GM12878 (cell line): ENCODE measurements around the gene ZFAND2A. TPM values are rescaled to one million over a fixed set of nuclear protein-coding genes. Genes with fewer than 3 reads are reported as not detected.

Experiments
- ATAC-seq: fragments of 200-7000 bp; cut with Tn5 transposase; 3 replicates; pipeline ENCODE4 v1.9.1; 2020; ENCODE audit warnings: mild to moderate bottlenecking, moderate library complexity
- BruUV-seq: library from RNA; stranded (reverse); fragments of 400-500 nt; replicated peaks from 2 replicates; lab custom pipeline; 2021; lab: Mats Ljungman, UMichigan
- CTCF ChIA-PET: fragments of 300-600 bp; sonication (Branson Sonifier 250); formaldehyde crosslinking; extraction: SDS; loops from one replicate; lab custom pipeline; 2021; ENCODE audit warnings: inconsistent platforms; lab: Yijun Ruan, JAX
- POLR2A ChIA-PET: fragments of 350-600 bp; formaldehyde crosslinking; extraction: SDS; loops from one replicate; lab custom pipeline; 2021; ENCODE audit warnings: inconsistent platforms; lab: Charles Lee
- RAD21 ChIA-PET: fragments of 300-600 bp; sonication (Branson Sonifier 250); formaldehyde crosslinking; loops from one replicate; lab custom pipeline; 2023; ENCODE audit warnings: antibody characterized with exemption; ENCODE audit not compliant: unreplicated experiment; lab: Charles Lee
- SMC1A ChIA-PET: fragments of 300-600 bp; sonication (Branson Sonifier 250); formaldehyde crosslinking; loops from one replicate; lab custom pipeline; 2023; ENCODE audit not compliant: unreplicated experiment, uncharacterized antibody; lab: Charles Lee
- DNase-seq: peaks from one replicate; pipeline ENCODE4 v3.0.0-alpha.2; 2011; ENCODE audit warnings: low read depth, low spot score
- FAIRE-seq: peaks from 3 replicates; lab custom pipeline; 2011; peaks lifted over from hg19 to GRCh38; lab: Jason Lieb, UNC
- H2AFZ ChIP-seq: 2 replicates; pipeline ENCODE4 v1.6.0; 2011; ENCODE audit warnings: low read depth, low read length, control low read depth; ENCODE audit not compliant: control insufficient read depth
- H3K27ac ChIP-seq: 2 replicates; pipeline ENCODE4 v1.5.1; 2011; ENCODE audit warnings: control low read depth; ENCODE audit not compliant: control insufficient read depth, insufficient read depth
- H3K27me3 ChIP-seq, 2 experiments: replicated peaks in 1 of 2; 2 replicates each; pipeline versions ENCODE4 v1.6.0 to v1.6.1; 2011; ENCODE audit warnings: low read length in 1 of 2; ENCODE audit not compliant: control insufficient read depth in 2 of 2, insufficient read depth in 2 of 2
- H3K36me3 ChIP-seq, 2 experiments: 2 replicates each; pipeline ENCODE4 v1.5.1; 2011; ENCODE audit warnings: low read length in 1 of 2; ENCODE audit not compliant: control insufficient read depth in 2 of 2, insufficient read depth in 2 of 2
- H3K4me1 ChIP-seq: 2 replicates; pipeline ENCODE4 v1.6.1; 2011; ENCODE audit warnings: mild to moderate bottlenecking, low read length, moderate library complexity, mixed read lengths; ENCODE audit not compliant: control insufficient read depth, insufficient read depth
- H3K4me2 ChIP-seq: 2 replicates; pipeline ENCODE4 v1.6.0; 2011; ENCODE audit warnings: control low read depth; ENCODE audit not compliant: control insufficient read depth, insufficient read depth
- H3K4me3 ChIP-seq: fragments of 200-600 bp; sonication (generic); 2 replicates; pipeline ENCODE4 v1.5.1; 2016
- H3K79me2 ChIP-seq: 2 replicates; pipeline ENCODE4 v1.6.0; 2011; ENCODE audit warnings: low read length; ENCODE audit not compliant: control insufficient read depth, insufficient read depth
- H3K9ac ChIP-seq: 2 replicates; pipeline ENCODE4 v1.8.0; 2011; ENCODE audit warnings: low read length, control low read depth, mixed read lengths; ENCODE audit not compliant: control insufficient read depth, insufficient read depth
- H3K9me3 ChIP-seq: replicated peaks from 3 replicates; pipeline ENCODE4 v1.5.1; 2011; ENCODE audit warnings: mild to moderate bottlenecking, low read length; ENCODE audit not compliant: control insufficient read depth, insufficient read depth
- H4K20me1 ChIP-seq: 2 replicates; pipeline ENCODE4 v1.6.0; 2011; ENCODE audit not compliant: control insufficient read depth, insufficient read depth
- CREM ChIP-seq: IDR thresholded peaks from 2 replicates; pipeline ENCODE4 v1.6.1; 2014; ENCODE audit warnings: antibody characterized with exemption, low read depth
- EZH2 ChIP-seq: IDR thresholded peaks from 2 replicates; pipeline ENCODE4 v1.6.1; 2012; ENCODE audit warnings: low read depth, mild to moderate bottlenecking, control low read depth, inconsistent platforms, low read length, borderline replicate concordance; ENCODE audit not compliant: control insufficient read depth
- JUNB ChIP-seq: IDR thresholded peaks from 2 replicates; pipeline ENCODE4 v1.6.1; 2016; ENCODE audit warnings: antibody characterized with exemption, mild to moderate bottlenecking
- KAT2A ChIP-seq: conservative IDR thresholded peaks from 2 replicates; pipeline ENCODE4 v1.6.1; 2011; ENCODE audit warnings: low read depth, low read length; ENCODE audit not compliant: control insufficient read depth
- MTA3 ChIP-seq: IDR thresholded peaks from 2 replicates; pipeline ENCODE4 v1.6.1; 2012; ENCODE audit warnings: low read length, inconsistent platforms, borderline replicate concordance
- WGBS: methylation state at CpG from one replicate; pipeline ENCODE4 v1.1.6; 2016; ENCODE audit warnings: low lambda C conversion rate; ENCODE audit not compliant: insufficient replicate concordance, insufficient coverage; ENCODE audit errors: missing lambda C conversion rate; 5-methylcytosine and 5-hydroxymethylcytosine counted together
- in situ Hi-C: fragments of 300-500 bp; cut with MboI; formaldehyde crosslinking; loops from 9 replicates; pipeline ENCODE4 v1.14.3; 2018; ENCODE audit warnings: mixed read lengths
- intact Hi-C: fragments of 100-400 bp; cut with micrococcal nuclease; formaldehyde crosslinking; loops from one replicate; pipeline ENCODE4 v1.14.2; 2022; ENCODE audit not compliant: unreplicated experiment
- polyA plus RNA-seq, 11 experiments: library from polyadenylated mRNA; depleted of rRNA in 4 of 11; unstranded in 6 of 11; stranded (reverse) in 5 of 11; fragments of >200 nt; fragmentation: Nextera tagmentation in 4 of 11; fragmentation: Illumina TruSeq in 1 of 11; extraction: Ambion mirVana in 4 of 11; extraction: Trizol in 1 of 11; gene quantifications; 1 replicate in 1 of 11; 2 replicates in 10 of 11; pipeline versions ENCODE4 v1.2.1 to v1.2.3, GENCODE V29; 2011 to 2016; ENCODE audit warnings: inconsistent platforms in 2 of 11, missing spikeins in 2 of 11, low read depth in 1 of 11
- total RNA-seq, 4 experiments: library from RNA; depleted of rRNA in 3 of 4; stranded (reverse); fragments of >200 nt in 3 of 4; fragmentation: Illumina TruSeq in 1 of 4; extraction: Trizol in 1 of 4; gene quantifications; 2 replicates each; pipeline versions ENCODE4 v1.2.1 to v1.2.3, GENCODE V29; 2013 to 2021
- TF ChIP-seq, protein P1 (sequence below): fragments of 450-650 bp; IDR thresholded peaks from 2 replicates; pipeline ENCODE4 v1.6.1; 2018; ENCODE audit warnings: borderline replicate concordance, mild to moderate bottlenecking; ENCODE audit not compliant: partially characterized antibody
- TF ChIP-seq, protein P2 (sequence below), 3 experiments: IDR thresholded peaks in 2 of 3; conservative IDR thresholded peaks in 1 of 3; 2 replicates each; pipeline ENCODE4 v1.5.1; 2011; ENCODE audit warnings: low read depth in 3 of 3, low read length in 3 of 3, mild to moderate bottlenecking in 3 of 3, control low read depth in 2 of 3, moderate library complexity in 2 of 3, inconsistent platforms in 1 of 3, mixed read lengths in 1 of 3; ENCODE audit not compliant: control insufficient read depth in 2 of 3, insufficient read depth in 1 of 3; ENCODE audit errors: extremely low read depth in 1 of 3
- TF ChIP-seq, protein P3 (sequence below): fragments of 450-650 bp; IDR thresholded peaks from 2 replicates; pipeline ENCODE4 v1.6.1; 2016; ENCODE audit warnings: mild to moderate bottlenecking

The ZFAND2A gene
- total and polyA plus RNA-seq, 10 of the 15 experiments (the other 5 are each of a cell fraction or from before 2014, with no cell fraction given): 14.8 to 39.9 (median 20.8) TPM

DNA sequence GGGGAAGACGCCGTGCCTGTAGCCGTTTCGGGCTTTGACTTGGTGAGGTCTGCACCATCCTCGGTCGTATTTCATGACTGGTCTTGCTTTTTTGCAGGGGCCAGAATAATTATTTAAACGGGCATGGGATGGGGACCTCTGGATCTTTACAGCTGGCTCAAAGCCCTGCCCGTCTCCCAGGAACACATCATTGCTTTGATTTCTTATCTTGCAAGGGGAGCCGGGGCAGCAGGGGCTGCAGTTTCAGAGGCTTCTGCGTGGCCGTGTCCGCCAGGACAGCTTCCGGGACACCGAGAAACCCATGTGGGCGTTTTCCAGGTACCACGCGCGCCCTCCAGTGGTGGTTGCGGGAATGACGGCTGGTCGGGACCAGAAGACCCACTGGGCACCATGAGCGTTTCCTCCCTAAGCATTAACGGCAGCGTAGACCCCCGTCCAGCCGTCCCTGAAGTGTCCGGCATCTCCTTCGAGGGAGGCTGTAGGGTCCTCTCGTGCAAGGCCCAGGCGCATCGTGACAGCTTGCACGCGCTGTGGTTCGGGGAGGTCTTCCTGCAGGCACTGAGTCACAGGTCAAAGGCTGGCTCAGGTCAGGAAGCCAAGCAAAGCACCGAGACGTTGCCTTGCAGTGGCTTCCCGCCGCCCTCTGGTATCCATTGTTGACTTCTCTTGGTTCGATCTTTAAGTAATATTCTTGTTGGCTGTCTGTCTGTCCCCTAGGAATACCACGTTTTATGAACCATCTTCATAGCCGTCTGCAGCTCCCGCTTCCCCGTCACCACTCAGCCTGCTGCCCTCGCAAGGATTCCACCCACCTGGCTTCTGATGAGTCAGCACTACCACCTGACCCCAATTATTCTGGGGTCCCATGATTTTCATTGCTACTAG is 16.2 kb upstream of the ZFAND2A start (continued):
- TF ChIP-seq CREM (0 out of 2 replicates have a peak, but pooled peaks have one; percentile 19), EZH2 (no peak), JUNB (no peak), KAT2A (no peak)
- TF ChIP-seq, protein P1, sequence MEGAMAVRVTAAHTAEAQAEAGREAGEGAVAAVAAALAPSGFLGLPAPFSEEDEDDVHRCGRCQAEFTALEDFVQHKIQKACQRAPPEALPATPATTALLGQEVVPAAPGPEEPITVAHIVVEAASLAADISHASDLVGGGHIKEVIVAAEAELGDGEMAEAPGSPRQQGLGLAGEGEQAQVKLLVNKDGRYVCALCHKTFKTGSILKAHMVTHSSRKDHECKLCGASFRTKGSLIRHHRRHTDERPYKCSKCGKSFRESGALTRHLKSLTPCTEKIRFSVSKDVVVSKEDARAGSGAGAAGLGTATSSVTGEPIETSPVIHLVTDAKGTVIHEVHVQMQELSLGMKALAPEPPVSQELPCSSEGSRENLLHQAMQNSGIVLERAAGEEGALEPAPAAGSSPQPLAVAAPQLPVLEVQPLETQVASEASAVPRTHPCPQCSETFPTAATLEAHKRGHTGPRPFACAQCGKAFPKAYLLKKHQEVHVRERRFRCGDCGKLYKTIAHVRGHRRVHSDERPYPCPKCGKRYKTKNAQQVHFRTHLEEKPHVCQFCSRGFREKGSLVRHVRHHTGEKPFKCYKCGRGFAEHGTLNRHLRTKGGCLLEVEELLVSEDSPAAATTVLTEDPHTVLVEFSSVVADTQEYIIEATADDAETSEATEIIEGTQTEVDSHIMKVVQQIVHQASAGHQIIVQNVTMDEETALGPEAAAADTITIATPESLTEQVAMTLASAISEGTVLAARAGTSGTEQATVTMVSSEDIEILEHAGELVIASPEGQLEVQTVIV: no peak

- Histone ChIP-seq H3K9ac (no peak overlapping the region), H3K4me1 (peaks cover 4% of the 10 kb centered on the region; the same call in 1 of the 2 replicates), H4K20me1 (no peaks in the 10 kb centered on the region), H2AFZ (peak overlapping the region; percentile 94), H3K36me3 (no peaks in the 10 kb centered on the region), H3K27ac (no peak overlapping the region), H3K4me2 (peak overlapping the region; percentile 74), H3K4me3 (peak overlapping the region; percentile 19; the same call in 1 of the 2 replicates), H3K79me2 (no peaks in the 10 kb centered on the region), H3K9me3 (no peaks in the 10 kb centered on the region; the same call in 2 of the 3 replicates), H3K27me3 (no peaks in the 10 kb centered on the region)
- DNase-seq (no peak), FAIRE-seq (no peak), ATAC-seq (no peak)
- 85% methylated on average over 15 of the region's 15 CpGs for WGBS
- BruUV-seq: no TSS peak
- TF ChIP-seq, protein P2, sequence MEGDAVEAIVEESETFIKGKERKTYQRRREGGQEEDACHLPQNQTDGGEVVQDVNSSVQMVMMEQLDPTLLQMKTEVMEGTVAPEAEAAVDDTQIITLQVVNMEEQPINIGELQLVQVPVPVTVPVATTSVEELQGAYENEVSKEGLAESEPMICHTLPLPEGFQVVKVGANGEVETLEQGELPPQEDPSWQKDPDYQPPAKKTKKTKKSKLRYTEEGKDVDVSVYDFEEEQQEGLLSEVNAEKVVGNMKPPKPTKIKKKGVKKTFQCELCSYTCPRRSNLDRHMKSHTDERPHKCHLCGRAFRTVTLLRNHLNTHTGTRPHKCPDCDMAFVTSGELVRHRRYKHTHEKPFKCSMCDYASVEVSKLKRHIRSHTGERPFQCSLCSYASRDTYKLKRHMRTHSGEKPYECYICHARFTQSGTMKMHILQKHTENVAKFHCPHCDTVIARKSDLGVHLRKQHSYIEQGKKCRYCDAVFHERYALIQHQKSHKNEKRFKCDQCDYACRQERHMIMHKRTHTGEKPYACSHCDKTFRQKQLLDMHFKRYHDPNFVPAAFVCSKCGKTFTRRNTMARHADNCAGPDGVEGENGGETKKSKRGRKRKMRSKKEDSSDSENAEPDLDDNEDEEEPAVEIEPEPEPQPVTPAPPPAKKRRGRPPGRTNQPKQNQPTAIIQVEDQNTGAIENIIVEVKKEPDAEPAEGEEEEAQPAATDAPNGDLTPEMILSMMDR (IDR thresholded peaks at IDR 0.05 in 2 of 3, conservative IDR thresholded peaks at IDR 0.05 in 1 of 3; ENCODE audit: control insufficient read depth in 2 of 3, extremely low read depth in 1 of 3, insufficient read depth in 1 of 3, low read depth in 3 of 3, low read length in 3 of 3): no peak
- no peak for TF ChIP-seq MTA3
- TF ChIP-seq, protein P3, sequence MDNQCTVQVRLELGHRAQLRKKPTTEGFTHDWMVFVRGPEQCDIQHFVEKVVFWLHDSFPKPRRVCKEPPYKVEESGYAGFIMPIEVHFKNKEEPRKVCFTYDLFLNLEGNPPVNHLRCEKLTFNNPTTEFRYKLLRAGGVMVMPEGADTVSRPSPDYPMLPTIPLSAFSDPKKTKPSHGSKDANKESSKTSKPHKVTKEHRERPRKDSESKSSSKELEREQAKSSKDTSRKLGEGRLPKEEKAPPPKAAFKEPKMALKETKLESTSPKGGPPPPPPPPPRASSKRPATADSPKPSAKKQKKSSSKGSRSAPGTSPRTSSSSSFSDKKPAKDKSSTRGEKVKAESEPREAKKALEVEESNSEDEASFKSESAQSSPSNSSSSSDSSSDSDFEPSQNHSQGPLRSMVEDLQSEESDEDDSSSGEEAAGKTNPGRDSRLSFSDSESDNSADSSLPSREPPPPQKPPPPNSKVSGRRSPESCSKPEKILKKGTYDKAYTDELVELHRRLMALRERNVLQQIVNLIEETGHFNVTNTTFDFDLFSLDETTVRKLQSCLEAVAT: 0 out of 2 replicates have a peak, but pooled peaks have one; percentile 16
- in situ Hi-C loops: loop anchor here (5.0 kb wide), 1 partner anchor 183 kb away; no protein-coding TSS in a partner anchor
- SMC1A ChIA-PET: interaction anchor here (0.7 to 5.1 kb wide), 12 partner anchors 14 to 266 kb away, joined by 3 to 35 read pairs (median 3); partner anchors contain the start of gene GPR146
- CTCF ChIA-PET: interaction anchor here (0.6 to 5.8 kb wide), 28 partner anchors 9 to 835 kb away, joined by 3 to 115 read pairs (median 4); partner anchors contain the start of genes COX19, GPER1, GPR146 and ZFAND2A
- POLR2A ChIA-PET: interaction anchor here (1.2 to 2.0 kb wide), 4 partner anchors 15 to 90 kb away, joined by 3 to 8 read pairs (median 4); a partner anchor contains a TSS
- intact Hi-C loops: loop anchor here (5.0 kb wide), 1 partner anchor 108 kb away; no protein-coding TSS in a partner anchor
- RAD21 ChIA-PET: interaction anchor here (0.8 to 3.0 kb wide), 13 partner anchors 24 to 268 kb away, joined by 3 to 42 read pairs (median 5); partner anchors contain the start of gene GPER1
These were observed 15.6 kb upstream of the ZFAND2A start for GRCh38 chr7:1175597-1175966.
